T-helper 17 cell (primary cell): ENCODE data around the gene MKNK1. TPM values are rescaled to one million over a fixed set of nuclear protein-coding genes. Genes with fewer than 3 reads are reported as not detected.
A peak's percentile ranks its signal among the peaks of the same experiment; 100 is the strongest.

Experiments used
- ATAC-seq: fragments of 150-1000 bp; cut with Tn5 transposase; 2 replicates; pipeline ENCODE4 v1.10.0; 2021; ENCODE audit warnings: mild to moderate bottlenecking, moderate library complexity
- DNase-seq, 3 donors: peaks; one replicate each; pipeline versions ENCODE4 v3.0.0 to v3.0.0-alpha.2; 2020 to 2021
- H3K9me3 ChIP-seq: one replicate; pipeline ENCODE4 v1.7.0; 2013; ENCODE audit warnings: low read length, mild to moderate bottlenecking; ENCODE audit not compliant: control insufficient read depth, poor library complexity, severe bottlenecking
- H3K27ac Mint-ChIP-seq: one replicate; pipeline ENCODE4 v1.8.0; 2022; ENCODE audit warnings: mild to moderate bottlenecking, moderate library complexity, mixed read lengths
- H3K27me3 Mint-ChIP-seq: one replicate; pipeline ENCODE4 v1.8.0; 2022; ENCODE audit warnings: mixed read lengths
- H3K36me3 Mint-ChIP-seq: one replicate; pipeline ENCODE4 v1.8.0; 2022; ENCODE audit warnings: low read depth, mixed read lengths
- H3K4me1 Mint-ChIP-seq: one replicate; pipeline ENCODE4 v1.8.0; 2022; ENCODE audit warnings: mild to moderate bottlenecking, mixed read lengths
- H3K4me3 Mint-ChIP-seq: one replicate; pipeline ENCODE4 v1.8.0; 2022; ENCODE audit warnings: mild to moderate bottlenecking, moderate library complexity, mixed read lengths
- total RNA-seq, 4 donors: library from RNA in 2 of 4; stranded (reverse) in 2 of 4; gene quantifications; one replicate each; pipeline ENCODE4 v1.2.3 and lab custom pipeline; 2022 to 2026

The MKNK1 gene
- total RNA-seq, 2 donors from 2014 or later: 48.5 to 73.2 TPM

GRCh38 chr1:46558141-46558963, 45.7 kb downstream of the MKNK1 start:
- no peak for DNase-seq
- Mint-ChIP-seq H3K4me1 (peaks cover 2% of the 10 kb centered on the region), H3K27me3 (no peaks in the 10 kb centered on the region), H3K27ac (peak overlapping the region; percentile 51), H3K36me3 (peaks cover 3% of the 10 kb centered on the region), H3K4me3 (no peak overlapping the region)
- no peak for ATAC-seq
- H3K9me3 ChIP-seq: no peaks in the 10 kb centered on the region

GRCh38 chr1:46557403-46557802, 46.7 kb downstream of the MKNK1 start:
- DNase-seq: no peak
- H3K27ac Mint-ChIP-seq: peak overlapping the region; percentile 75
- no peak overlapping the region for H3K4me3 Mint-ChIP-seq
- ATAC-seq: no peak
- H3K9me3 ChIP-seq: no peaks in the 10 kb centered on the region
- H3K27me3 Mint-ChIP-seq: no peaks in the 10 kb centered on the region
- peaks cover 2% of the 10 kb centered on the region for H3K4me1 Mint-ChIP-seq
- H3K36me3 Mint-ChIP-seq: peaks cover 3% of the 10 kb centered on the region

- no peaks in the 10 kb centered on the region for H3K9me3 ChIP-seq
- ATAC-seq (no peak), DNase-seq (no peak)
- Mint-ChIP-seq H3K4me1 (peaks cover 2% of the 10 kb centered on the region), H3K27ac (no peak overlapping the region), H3K27me3 (no peaks in the 10 kb centered on the region), H3K4me3 (no peak overlapping the region), H3K36me3 (peaks cover 3% of the 10 kb centered on the region)
Observed at GRCh38 chr1:46556822-46557221, 47.2 kb downstream of the MKNK1 start.

GRCh38 chr1:46555826-46556619, 48.0 kb downstream of the MKNK1 start:
- Mint-ChIP-seq H3K27me3 (no peaks in the 10 kb centered on the region), H3K4me1 (peaks cover 4% of the 10 kb centered on the region), H3K4me3 (no peak overlapping the region), H3K27ac (no peak overlapping the region), H3K36me3 (peaks cover 3% of the 10 kb centered on the region)
- no peaks in the 10 kb centered on the region for H3K9me3 ChIP-seq
- ATAC-seq: no peak
- no peak for DNase-seq

GRCh38 chr1:46554597-46555381, 49.3 kb downstream of the MKNK1 start:
- Mint-ChIP-seq H3K27ac (no peak overlapping the region), H3K4me1 (peaks cover 7% of the 10 kb centered on the region), H3K4me3 (no peak overlapping the region), H3K27me3 (no peaks in the 10 kb centered on the region), H3K36me3 (peaks cover 3% of the 10 kb centered on the region)
- DNase-seq (no peak), ATAC-seq (no peak)
- no peaks in the 10 kb centered on the region for H3K9me3 ChIP-seq

GRCh38 chr1:46554236-46554596, 49.9 kb downstream of the MKNK1 start:
- ATAC-seq: no peak
- Mint-ChIP-seq H3K36me3 (peaks cover 3% of the 10 kb centered on the region), H3K4me1 (peaks cover 13% of the 10 kb centered on the region)

GRCh38 chr1:46553506-46553905, 50.6 kb downstream of the MKNK1 start:
- Mint-ChIP-seq H3K4me3 (no peak overlapping the region), H3K36me3 (peaks cover 3% of the 10 kb centered on the region), H3K4me1 (peaks cover 14% of the 10 kb centered on the region), H3K27me3 (no peaks in the 10 kb centered on the region), H3K27ac (peak overlapping the region; percentile 98)
- no peak for DNase-seq
- no peaks in the 10 kb centered on the region for H3K9me3 ChIP-seq
- ATAC-seq: no peak

More at GRCh38 chr1:46554236-46554596, 49.9 kb downstream of the MKNK1 start:
- H3K4me3 Mint-ChIP-seq: no peak overlapping the region
- no peak overlapping the region for H3K27ac Mint-ChIP-seq
- DNase-seq: no peak
- H3K9me3 ChIP-seq: no peaks in the 10 kb centered on the region
- H3K27me3 Mint-ChIP-seq: no peaks in the 10 kb centered on the region

GRCh38 chr1:46552357-46553237, 51.5 kb downstream of the MKNK1 start:
- H3K9me3 ChIP-seq: no peaks in the 10 kb centered on the region
- Mint-ChIP-seq H3K36me3 (no peaks in the 10 kb centered on the region), H3K27ac (peak overlapping the region; percentile 98), H3K4me3 (no peak overlapping the region), H3K4me1 (peaks cover 17% of the 10 kb centered on the region), H3K27me3 (peaks cover under 1% of the 10 kb centered on the region)
- DNase-seq (no peak), ATAC-seq (no peak)

GRCh38 chr1:46551597-46552095, 52.4 kb downstream of the MKNK1 start, which contains the start of gene KNCN:
KNCN (minus strand) TSS chr1:46551647; CDS start chr1:46551215, 432 bp downstream.
- Mint-ChIP-seq H3K4me3 (peak within 1 kb of the TSS; percentile 36), H3K27ac (peak within 1 kb of the TSS; percentile 98), H3K4me1 (peaks cover 18% of the 10 kb centered on the region), H3K27me3 (peaks cover 10% of the 10 kb centered on the region), H3K36me3 (peaks cover 2% of the 10 kb centered on the region)
- ATAC-seq (no peak), DNase-seq (no peak)
- no peaks in the 10 kb centered on the region for H3K9me3 ChIP-seq

GRCh38 chr1:46550751-46551231, 53.3 kb downstream of the MKNK1 start:
- H3K4me3 Mint-ChIP-seq: no peak overlapping the region
- no peak for DNase-seq
- ATAC-seq: no peak
- H3K27me3 Mint-ChIP-seq: peaks cover 19% of the 10 kb centered on the region
- H3K27ac Mint-ChIP-seq: peak overlapping the region; percentile 98
- peaks cover 20% of the 10 kb centered on the region for H3K4me1 Mint-ChIP-seq
- H3K36me3 Mint-ChIP-seq: peaks cover 3% of the 10 kb centered on the region
- H3K9me3 ChIP-seq: no peaks in the 10 kb centered on the region

- peaks cover 27% of the 10 kb centered on the region for H3K27me3 Mint-ChIP-seq
- ATAC-seq: peak; percentile 90
- peak overlapping the region; percentile 76 for H3K4me3 Mint-ChIP-seq
Observed at GRCh38 chr1:46549697-46550681, 54.1 kb downstream of the MKNK1 start.

More at GRCh38 chr1:46549697-46550681, 54.1 kb downstream of the MKNK1 start:
- H3K9me3 ChIP-seq: no peaks in the 10 kb centered on the region
- peaks cover 20% of the 10 kb centered on the region for H3K4me1 Mint-ChIP-seq
- peak in 2 of 3 donors; percentile 35 to 45 for DNase-seq
- H3K36me3 Mint-ChIP-seq: peaks cover 3% of the 10 kb centered on the region
- peak overlapping the region; percentile 98 for H3K27ac Mint-ChIP-seq
